HEK293 (cell line): Measurements from ENCODE around the gene IKZF1.

Experiments used
- CTCF ChIA-PET: fragments of 350-600 bp; formaldehyde crosslinking; extraction: SDS; loops from one replicate; lab custom pipeline; 2021; ENCODE audit warnings: antibody characterized with exemption; lab: Yijun Ruan, JAX
- POLR2A ChIA-PET: fragments of 300-600 bp; formaldehyde crosslinking; extraction: SDS; loops from one replicate; lab custom pipeline; 2020; ENCODE audit warnings: antibody characterized with exemption, inconsistent platforms; lab: Yijun Ruan, JAX
- H3K27ac ChIP-seq: fragments of 200-500 bp; sonication (Bioruptor generic); 2 replicates; pipeline ENCODE4 v1.5.1; 2014; ENCODE audit warnings: low read depth, low read length, control low read depth, inconsistent platforms; ENCODE audit errors: extremely low read depth
- H3K36me3 ChIP-seq, 2 experiments: fragments of 200-500 bp in 1 of 2; sonication (Bioruptor generic) in 1 of 2; 1 replicate in 1 of 2; 2 replicates in 1 of 2; pipeline ENCODE4 v1.5.1; 2014 to 2017; ENCODE audit warnings: inconsistent platforms in 2 of 2, low read length in 2 of 2; ENCODE audit not compliant: control insufficient read depth in 2 of 2, insufficient read depth in 1 of 2
- H3K4me1 ChIP-seq: fragments of 200-500 bp; sonication (Bioruptor generic); 2 replicates; pipeline ENCODE4 v1.5.1; 2014; ENCODE audit warnings: mild to moderate bottlenecking, low read length, inconsistent platforms; ENCODE audit not compliant: control insufficient read depth, insufficient read depth
- H3K4me3 ChIP-seq: 2 replicates; pipeline ENCODE4 v1.5.1; 2011; ENCODE audit warnings: low read depth, mild to moderate bottlenecking, control low read depth, low read length, moderate library complexity
- H3K9me3 ChIP-seq: fragments of 200-500 bp; sonication (Bioruptor generic); 2 replicates; pipeline ENCODE4 v1.5.1; 2014; ENCODE audit warnings: low read depth, low read length, inconsistent platforms; ENCODE audit not compliant: control insufficient read depth, insufficient read depth
- OSR2 ChIP-seq: fragments of 450-650 bp; formaldehyde crosslinking; IDR thresholded peaks from 2 replicates; pipeline ENCODE4 v1.5.1; 2016; ENCODE audit warnings: missing biosample characterization, missing genetic modification characterization
- RBAK ChIP-seq: fragments of 450-650 bp; formaldehyde crosslinking; IDR thresholded peaks from 2 replicates; pipeline ENCODE4 v1.5.1; 2016; ENCODE audit warnings: missing biosample characterization, missing genetic modification characterization
- SP7 ChIP-seq: fragments of 450-650 bp; formaldehyde crosslinking; IDR thresholded peaks from 2 replicates; pipeline ENCODE4 v1.5.1; 2016; ENCODE audit warnings: missing biosample characterization, missing genetic modification characterization
- WT1 ChIP-seq: fragments of 450-650 bp; formaldehyde crosslinking; IDR thresholded peaks from 2 replicates; pipeline ENCODE4 v1.5.1; 2016; ENCODE audit warnings: missing biosample characterization, missing genetic modification characterization
- ZEB2 ChIP-seq: fragments of 450-650 bp; formaldehyde crosslinking; IDR thresholded peaks from 2 replicates; pipeline ENCODE4 v1.5.1; 2016; ENCODE audit warnings: missing biosample characterization, missing genetic modification characterization
- ZFHX2 ChIP-seq: fragments of 450-650 bp; formaldehyde crosslinking; conservative IDR thresholded peaks from 2 replicates; pipeline ENCODE4 v1.5.1; 2016; ENCODE audit warnings: missing biosample characterization, missing genetic modification characterization
- ZNF140 ChIP-seq: fragments of 450-650 bp; formaldehyde crosslinking; IDR thresholded peaks from 2 replicates; pipeline ENCODE4 v1.5.1; 2016; ENCODE audit warnings: missing biosample characterization, missing genetic modification characterization
- ZNF169 ChIP-seq: fragments of 450-650 bp; formaldehyde crosslinking; IDR thresholded peaks from 2 replicates; pipeline ENCODE4 v1.5.1; 2016; ENCODE audit warnings: missing biosample characterization, missing genetic modification characterization
- ZNF292 ChIP-seq: fragments of 450-650 bp; formaldehyde crosslinking; IDR thresholded peaks from 2 replicates; pipeline ENCODE4 v1.5.1; 2016; ENCODE audit warnings: low read depth, missing biosample characterization, missing genetic modification characterization, borderline replicate concordance
- ZNF404 ChIP-seq: fragments of 450-650 bp; formaldehyde crosslinking; IDR thresholded peaks from 2 replicates; pipeline ENCODE4 v1.5.1; 2017; ENCODE audit warnings: missing biosample characterization, missing genetic modification characterization
- ZNF623 ChIP-seq: fragments of 450-650 bp; formaldehyde crosslinking; IDR thresholded peaks from 2 replicates; pipeline ENCODE4 v1.5.1; 2016; ENCODE audit warnings: missing biosample characterization, missing genetic modification characterization
- TF ChIP-seq, protein P1 (sequence below): fragments of 450-650 bp; formaldehyde crosslinking; IDR thresholded peaks from 2 replicates; pipeline ENCODE4 v1.5.1; 2017; ENCODE audit warnings: missing biosample characterization, missing genetic modification characterization
- TF ChIP-seq, protein P2 (sequence below): IDR thresholded peaks from 2 replicates; pipeline ENCODE4 v1.6.1; 2011; ENCODE audit warnings: mild to moderate bottlenecking, low read depth, low read length, borderline replicate concordance
- TF ChIP-seq, protein P3 (sequence below): fragments of 450-650 bp; formaldehyde crosslinking; IDR thresholded peaks from 2 replicates; pipeline ENCODE4 v1.5.1; 2016; ENCODE audit warnings: missing biosample characterization, missing genetic modification characterization

Gene IKZF1

DNA sequence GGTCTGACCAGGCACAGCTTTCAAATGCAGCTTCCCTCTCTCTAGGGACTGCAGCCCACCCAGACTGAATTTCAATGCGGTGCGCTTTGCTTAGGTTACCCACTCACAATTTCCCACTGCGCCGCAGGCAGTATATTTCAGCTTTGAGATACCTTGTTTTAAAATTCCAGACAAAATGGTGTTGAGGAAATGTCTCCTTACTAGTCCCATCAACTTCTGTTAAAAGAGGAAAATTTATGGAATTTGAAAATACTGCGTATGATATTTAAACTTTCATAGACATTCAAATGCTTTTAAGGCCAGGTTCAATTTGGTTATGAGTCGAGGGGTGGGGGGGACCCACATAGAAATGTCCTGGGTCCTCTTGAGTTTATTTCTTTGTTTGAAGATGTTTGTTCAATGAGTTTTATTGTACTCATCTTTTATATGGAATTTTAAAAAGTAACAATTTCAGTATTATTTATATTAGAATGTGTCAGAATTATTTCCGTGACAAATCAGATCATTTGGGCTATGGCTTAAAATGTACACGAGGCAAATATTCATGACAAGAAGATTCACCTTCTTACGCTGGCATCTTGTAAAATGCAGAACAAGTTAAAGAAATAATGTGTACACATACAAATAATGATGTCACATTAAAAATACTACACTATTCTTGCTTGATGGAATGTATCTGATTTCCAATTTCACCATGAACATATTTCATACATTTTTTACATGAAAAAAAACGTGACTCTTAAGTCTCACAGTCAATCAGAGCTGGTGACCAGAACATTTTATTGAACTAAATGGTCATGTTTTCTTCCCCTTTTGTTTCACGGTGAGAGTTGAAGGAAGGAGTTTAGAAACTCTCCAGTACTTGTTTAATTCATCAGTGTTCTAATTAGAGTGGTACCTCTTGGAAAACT, 1.3 kb downstream of the IKZF1 start:
- TF ChIP-seq ZEB2 (tag by site-specific recombination) (no peak), SP7 (tag by site-specific recombination) (no peak), OSR2 (tag by site-specific recombination) (no peak), ZFHX2 (tag by site-specific recombination) (no peak), ZNF292 (tag by site-specific recombination) (no peak)
- TF ChIP-seq, protein P1, sequence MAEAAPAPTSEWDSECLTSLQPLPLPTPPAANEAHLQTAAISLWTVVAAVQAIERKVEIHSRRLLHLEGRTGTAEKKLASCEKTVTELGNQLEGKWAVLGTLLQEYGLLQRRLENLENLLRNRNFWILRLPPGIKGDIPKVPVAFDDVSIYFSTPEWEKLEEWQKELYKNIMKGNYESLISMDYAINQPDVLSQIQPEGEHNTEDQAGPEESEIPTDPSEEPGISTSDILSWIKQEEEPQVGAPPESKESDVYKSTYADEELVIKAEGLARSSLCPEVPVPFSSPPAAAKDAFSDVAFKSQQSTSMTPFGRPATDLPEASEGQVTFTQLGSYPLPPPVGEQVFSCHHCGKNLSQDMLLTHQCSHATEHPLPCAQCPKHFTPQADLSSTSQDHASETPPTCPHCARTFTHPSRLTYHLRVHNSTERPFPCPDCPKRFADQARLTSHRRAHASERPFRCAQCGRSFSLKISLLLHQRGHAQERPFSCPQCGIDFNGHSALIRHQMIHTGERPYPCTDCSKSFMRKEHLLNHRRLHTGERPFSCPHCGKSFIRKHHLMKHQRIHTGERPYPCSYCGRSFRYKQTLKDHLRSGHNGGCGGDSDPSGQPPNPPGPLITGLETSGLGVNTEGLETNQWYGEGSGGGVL, result no peak
- TF ChIP-seq, protein P2, sequence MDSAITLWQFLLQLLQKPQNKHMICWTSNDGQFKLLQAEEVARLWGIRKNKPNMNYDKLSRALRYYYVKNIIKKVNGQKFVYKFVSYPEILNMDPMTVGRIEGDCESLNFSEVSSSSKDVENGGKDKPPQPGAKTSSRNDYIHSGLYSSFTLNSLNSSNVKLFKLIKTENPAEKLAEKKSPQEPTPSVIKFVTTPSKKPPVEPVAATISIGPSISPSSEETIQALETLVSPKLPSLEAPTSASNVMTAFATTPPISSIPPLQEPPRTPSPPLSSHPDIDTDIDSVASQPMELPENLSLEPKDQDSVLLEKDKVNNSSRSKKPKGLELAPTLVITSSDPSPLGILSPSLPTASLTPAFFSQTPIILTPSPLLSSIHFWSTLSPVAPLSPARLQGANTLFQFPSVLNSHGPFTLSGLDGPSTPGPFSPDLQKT, result no peak
- TF ChIP-seq, protein P3, sequence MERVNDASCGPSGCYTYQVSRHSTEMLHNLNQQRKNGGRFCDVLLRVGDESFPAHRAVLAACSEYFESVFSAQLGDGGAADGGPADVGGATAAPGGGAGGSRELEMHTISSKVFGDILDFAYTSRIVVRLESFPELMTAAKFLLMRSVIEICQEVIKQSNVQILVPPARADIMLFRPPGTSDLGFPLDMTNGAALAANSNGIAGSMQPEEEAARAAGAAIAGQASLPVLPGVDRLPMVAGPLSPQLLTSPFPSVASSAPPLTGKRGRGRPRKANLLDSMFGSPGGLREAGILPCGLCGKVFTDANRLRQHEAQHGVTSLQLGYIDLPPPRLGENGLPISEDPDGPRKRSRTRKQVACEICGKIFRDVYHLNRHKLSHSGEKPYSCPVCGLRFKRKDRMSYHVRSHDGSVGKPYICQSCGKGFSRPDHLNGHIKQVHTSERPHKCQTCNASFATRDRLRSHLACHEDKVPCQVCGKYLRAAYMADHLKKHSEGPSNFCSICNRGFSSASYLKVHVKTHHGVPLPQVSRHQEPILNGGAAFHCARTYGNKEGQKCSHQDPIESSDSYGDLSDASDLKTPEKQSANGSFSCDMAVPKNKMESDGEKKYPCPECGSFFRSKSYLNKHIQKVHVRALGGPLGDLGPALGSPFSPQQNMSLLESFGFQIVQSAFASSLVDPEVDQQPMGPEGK, result no peak
- POLR2A ChIA-PET, result no interaction called here
- Histone ChIP-seq H3K9me3 (no peaks in the 10 kb centered on the region), H3K4me1 (no peaks in the 10 kb centered on the region), H3K36me3 (no peaks in the 10 kb centered on the region), H3K4me3 (no peak overlapping the region), H3K27ac (no peak overlapping the region)
- CTCF ChIA-PET, result interaction anchor here (0.6 kb wide), 1 partner anchor 50 kb away, joined by 3 read pairs; no protein-coding TSS in a partner anchor

GRCh38 chr7:50306494-50307367, 2.2 kb downstream of the IKZF1 start:
- H3K4me3 ChIP-seq, result no peak overlapping the region
- H3K9me3 ChIP-seq, result no peaks in the 10 kb centered on the region
- H3K36me3 ChIP-seq, result no peaks in the 10 kb centered on the region
- no peak for TF ChIP-seq ZNF623 (tag by site-specific recombination)
- TF ChIP-seq WT1, result no peak
- no peak for TF ChIP-seq ZNF169 (tag by site-specific recombination)
- no peak for TF ChIP-seq ZNF404 (tag by site-specific recombination)
- TF ChIP-seq RBAK, result no peak
- TF ChIP-seq ZNF140, result no peak
- CTCF ChIA-PET, result interaction anchor here (0.6 kb wide), 1 partner anchor 51 kb away, joined by 3 read pairs; no protein-coding TSS in a partner anchor
- H3K27ac ChIP-seq, result no peak overlapping the region
- POLR2A ChIA-PET, result no interaction called here
- H3K4me1 ChIP-seq, result no peaks in the 10 kb centered on the region
